GM19397 (cell line): ENCODE data around the gene GRM4.

Experiments used
- ATAC-seq: cut with Tn5 transposase; IDR thresholded peaks from one replicate; pipeline ENCODE4 v1.9.1; 2021; ENCODE audit warnings: mild to moderate bottlenecking, moderate library complexity; ENCODE audit not compliant: unreplicated experiment

The GRM4 gene

GRCh38 chr6:34110610-34111009 is 35.3 kb downstream of the GRM4 start:
- no peak for ATAC-seq

GRCh38 chr6:34108176-34108575 is 37.7 kb downstream of the GRM4 start:
- no peak for ATAC-seq

DNA sequence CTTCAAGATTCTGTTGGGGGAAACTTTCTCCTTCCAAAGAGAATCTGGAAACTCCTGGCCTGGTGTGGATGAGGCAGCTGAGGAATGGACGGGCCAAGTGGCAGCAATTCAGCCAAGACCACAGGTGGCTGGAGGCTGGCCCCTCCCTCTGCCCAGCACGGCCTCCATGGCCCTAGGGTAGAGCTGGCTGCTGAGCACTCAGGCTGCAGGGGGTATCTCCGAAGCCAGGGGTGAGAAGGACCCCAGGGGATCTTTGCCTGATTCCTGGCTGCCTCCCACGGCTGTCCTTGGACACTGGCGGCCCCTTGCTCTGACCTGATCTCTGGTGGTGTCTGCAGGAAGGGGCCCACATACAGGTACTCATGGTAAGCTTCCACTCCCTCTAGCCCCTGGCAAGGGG is 39.0 kb downstream of the GRM4 start:
- no peak for ATAC-seq

DNA sequence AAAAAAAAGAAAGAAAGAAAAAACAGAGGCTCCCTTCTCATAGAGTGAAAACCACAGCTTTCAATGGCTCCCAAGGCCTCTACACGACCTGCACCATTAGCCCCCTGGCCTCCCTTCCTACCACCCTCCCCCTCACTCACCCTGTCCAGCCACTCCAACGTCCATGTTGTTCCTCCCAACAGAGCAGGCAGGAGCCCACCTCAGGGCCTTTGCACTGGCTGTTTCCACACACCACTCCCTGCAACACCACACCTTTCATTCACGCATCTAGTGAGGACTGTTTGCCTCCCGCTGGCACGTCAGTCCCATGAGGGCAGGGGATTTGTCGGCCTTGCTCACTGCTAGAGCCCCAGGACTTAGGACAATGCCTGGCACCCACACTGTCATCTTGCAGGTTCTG is 39.5 kb downstream of the GRM4 start:
- ATAC-seq: no peak

DNA sequence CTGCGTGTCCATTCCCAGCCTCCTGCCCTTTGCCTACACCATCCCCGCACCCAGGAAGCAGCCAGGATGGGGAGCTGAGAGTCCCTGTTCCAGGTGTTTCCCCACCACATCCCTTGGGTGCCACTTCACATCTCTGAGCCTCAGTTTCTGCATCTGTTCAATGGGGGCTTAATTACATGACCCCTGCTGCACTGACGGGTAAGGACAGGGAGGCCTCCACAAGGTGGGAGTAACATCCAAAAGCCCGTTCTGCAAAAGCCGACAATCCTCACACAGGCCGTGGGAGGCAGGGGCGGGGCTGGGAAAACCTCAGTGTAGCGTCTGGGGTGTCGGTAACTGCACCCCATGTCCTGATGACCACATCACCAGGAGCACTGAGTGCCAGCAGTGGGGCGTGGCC is 41.3 kb downstream of the GRM4 start:
- ATAC-seq: no peak

DNA sequence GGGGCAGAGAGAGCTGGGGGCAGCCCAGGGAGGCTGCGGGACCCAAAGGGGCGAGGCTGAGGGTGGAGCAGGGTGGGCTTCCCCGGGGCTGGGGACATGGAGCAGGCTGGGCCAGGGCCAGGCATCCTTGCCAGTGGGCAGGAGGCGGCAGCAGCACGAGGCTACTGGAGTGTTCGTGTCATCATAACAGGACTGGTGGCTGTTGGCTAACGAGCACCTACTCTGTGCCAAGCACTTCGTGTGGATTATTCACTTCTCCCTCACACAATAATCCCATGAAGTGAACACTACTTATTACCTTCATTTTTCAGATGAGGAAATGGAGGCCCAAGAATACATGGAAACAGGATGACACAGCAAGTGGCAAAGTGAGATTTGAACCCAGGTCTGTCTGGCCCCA is 41.7 kb downstream of the GRM4 start:
- ATAC-seq: no peak

- ATAC-seq: no peak
Measured at GRCh38 chr6:34103321-34103720, 42.6 kb downstream of the GRM4 start.

DNA sequence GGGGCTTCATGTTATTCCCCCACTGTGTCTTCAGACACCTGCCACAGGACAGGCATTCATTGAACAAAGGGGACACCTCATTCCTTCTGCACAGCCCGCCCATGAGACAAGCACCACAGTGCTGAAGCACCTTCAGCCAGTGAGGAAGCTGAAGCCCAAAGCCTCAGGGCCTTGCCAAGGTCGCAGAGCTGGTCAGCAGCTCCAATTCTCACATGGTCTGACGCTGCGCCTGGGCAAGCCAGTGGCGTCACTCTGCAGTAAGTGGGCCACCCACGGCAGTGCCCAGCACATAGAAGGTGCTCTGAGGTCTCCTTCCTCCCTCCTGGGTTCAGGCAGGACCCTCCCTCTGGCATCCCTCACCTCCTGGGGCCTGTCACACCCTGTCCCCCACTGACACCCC is 43.2 kb downstream of the GRM4 start:
- no peak for ATAC-seq

DNA sequence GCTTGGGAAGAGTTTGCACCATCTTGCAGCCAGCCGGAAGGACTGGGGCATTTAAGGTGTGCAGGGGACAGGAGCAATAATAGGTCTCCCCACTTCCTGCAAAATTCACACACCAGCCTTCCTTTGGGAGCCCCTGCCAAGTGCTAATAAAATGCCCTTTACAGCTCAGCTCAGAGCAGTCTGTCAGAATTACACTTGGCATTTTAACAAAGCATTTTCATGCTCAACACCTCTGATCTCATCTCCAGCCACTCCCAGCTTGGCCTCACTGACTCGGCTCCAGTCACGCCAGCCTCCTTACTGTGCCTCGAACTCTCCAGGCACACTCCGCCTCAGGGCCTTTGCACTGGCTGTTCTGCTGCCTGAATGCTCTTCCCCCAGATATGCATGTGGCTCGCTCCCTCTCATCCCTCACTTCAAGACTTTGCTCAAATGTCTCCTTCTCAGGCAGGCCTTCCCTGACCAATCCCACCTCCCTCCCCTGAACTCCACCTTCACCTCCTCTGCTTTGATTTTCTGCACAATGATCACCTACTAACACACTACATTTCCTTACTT is 43.7 kb downstream of the GRM4 start:
- no peak for ATAC-seq

DNA sequence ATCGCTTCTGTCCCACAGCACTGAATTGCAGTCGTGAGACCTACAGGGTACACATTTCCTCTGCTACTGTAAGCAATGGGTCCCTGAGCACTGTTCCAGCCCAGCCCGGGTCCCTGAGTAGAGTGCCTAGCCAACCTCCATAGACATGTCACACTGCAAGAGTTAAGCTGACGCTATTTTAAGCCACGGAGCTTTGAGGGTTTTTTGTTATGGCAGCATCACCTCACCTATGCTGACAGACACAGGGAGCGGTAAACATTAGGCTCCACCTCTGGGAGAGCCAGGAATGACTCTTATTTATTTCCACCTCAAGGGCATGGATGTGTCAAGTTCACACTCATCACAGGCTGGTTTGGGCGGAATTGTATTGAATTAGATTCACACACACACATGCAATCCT is 45.1 kb downstream of the GRM4 start:
- no peak for ATAC-seq

- no peak for ATAC-seq
Measured at GRCh38 chr6:34099878-34100277, 46.0 kb downstream of the GRM4 start.

- no peak for ATAC-seq
Measured at GRCh38 chr6:34098045-34098936, 47.6 kb downstream of the GRM4 start.

DNA sequence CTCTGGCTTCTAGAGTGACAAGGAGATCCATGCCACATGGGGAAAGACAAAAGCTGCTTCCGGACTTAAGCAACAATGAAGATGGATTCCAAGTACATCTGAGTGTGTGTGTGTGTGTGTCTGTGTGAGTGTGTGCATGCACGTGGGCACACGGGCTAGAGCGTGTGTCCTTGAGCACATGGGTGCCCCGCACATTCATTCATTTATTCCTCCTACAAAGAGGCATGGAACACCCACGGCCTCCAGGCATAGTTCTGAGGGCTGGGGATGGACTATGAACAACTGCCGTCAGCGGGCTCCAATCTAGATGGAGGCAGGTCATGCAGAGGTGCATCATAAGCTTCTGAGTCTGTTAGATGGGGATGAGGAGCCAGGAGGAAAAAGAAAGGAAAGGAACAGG is 49.1 kb downstream of the GRM4 start:
- no peak for ATAC-seq

DNA sequence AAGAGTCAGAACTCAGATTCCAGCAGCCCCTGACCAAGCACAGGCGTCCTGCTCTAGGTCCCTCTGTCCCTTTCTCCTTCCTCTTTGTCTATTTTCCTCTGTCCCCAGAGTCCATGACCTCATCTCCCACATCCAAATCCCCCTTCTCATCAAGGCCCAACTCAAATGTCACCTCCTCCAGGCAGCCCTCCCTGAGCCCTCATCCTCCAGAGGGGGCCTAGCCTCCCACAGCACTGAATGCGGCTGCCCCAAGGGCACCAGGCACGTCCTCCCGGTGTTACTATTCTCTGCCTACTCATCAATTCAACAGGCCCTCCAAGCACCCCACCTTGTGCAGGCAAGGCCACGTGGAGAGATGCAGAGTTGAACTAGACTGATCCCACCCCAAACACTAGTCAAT is 49.7 kb downstream of the GRM4 start:
- no peak for ATAC-seq

DNA sequence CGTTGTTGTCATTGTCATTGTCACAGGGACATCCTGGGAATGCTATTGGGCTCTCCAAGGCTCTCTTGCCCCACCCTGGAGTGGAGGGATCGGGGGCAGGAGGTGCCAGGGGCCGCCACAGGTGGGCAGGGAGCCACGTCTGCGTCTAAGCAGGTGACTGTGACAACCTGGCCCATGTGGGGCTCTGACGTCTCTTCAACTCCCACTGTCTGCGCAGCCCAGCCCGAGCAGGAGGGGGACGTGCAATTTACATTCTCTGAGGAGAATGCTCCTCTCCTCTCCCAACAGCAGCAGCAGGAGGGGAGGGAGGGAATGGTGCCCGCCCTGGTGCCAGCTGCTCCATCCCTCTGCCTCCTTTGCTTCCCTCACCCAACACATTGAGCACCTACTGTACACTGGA is 50.1 kb downstream of the GRM4 start:
- ATAC-seq: no peak

DNA sequence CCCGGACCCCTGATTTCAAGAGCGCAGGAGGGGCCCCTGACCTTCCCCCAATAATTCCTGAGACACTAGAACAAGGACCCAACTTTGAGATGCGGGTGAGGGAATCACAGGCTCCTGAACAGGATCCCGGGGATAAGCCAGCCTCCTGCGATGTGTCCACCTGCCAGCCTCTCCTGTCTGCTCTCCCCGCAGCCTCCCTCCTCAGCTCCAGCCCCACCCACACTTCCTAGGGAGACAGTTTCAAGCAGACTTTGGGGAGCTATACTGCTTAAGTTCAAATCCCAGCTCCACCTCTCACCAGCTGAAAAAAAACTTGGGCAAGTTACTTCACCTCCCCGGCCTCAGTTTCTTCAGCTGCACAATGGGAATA is 50.8 kb downstream of the GRM4 start:
- no peak for ATAC-seq

GRCh38 chr6:34094474-34095135 is 51.3 kb downstream of the GRM4 start:
- no peak for ATAC-seq

- ATAC-seq: no peak
Measured at GRCh38 chr6:34093854-34094430, 51.9 kb downstream of the GRM4 start.

DNA sequence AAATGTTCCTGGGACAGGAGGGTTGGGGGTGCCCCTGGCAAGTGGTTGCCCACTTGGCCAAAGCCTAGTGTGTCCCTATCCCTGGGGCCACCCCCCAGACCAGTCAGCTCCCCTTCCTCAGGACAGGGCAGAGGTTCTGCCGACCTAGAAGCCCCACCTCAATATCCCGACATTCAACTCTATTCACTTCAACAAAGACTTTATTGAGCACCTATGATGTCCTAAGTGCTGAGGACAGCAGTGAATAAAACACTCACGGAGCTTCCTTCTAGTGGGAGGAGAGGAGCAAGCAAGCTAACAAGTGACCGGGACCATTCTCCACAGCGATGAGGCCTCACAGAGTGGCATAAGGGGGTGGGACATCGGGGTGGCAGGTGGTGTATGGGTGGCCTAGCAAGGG is 52.7 kb downstream of the GRM4 start:
- ATAC-seq: no peak

GRCh38 chr6:34092631-34093030 is 53.3 kb downstream of the GRM4 start:
- no peak for ATAC-seq

DNA sequence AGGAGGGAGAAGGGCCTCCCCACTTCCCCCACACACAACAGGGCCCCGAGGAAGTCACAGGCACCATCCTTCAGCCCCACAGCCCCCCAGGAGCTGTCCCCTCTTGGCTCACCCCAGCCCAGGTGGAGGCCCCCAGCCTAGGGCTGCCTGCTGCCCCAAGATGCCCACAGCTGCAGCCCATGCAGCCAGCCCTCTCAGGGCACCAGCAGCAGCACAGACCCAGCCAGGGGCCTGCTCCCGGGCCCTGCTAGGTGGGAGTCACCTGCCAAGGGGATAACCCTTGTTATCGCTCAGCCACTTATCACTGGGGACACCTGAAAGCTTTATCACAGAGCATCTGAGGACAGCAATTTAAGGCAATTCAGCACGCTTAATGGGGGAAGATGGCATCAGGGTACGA is 55.0 kb downstream of the GRM4 start:
- ATAC-seq: no peak

GRCh38 chr6:34090529-34090928 is 55.4 kb downstream of the GRM4 start:
- ATAC-seq: no peak
